AG04449 (cell line): ENCODE measurements around the gene WWC2.

Experiments
- CTCF ChIA-PET: fragments of 350-600 bp; formaldehyde crosslinking; extraction: SDS; loops from one replicate; lab custom pipeline; 2021; ENCODE audit warnings: antibody characterized with exemption; lab: Yijun Ruan, JAX
- POLR2A ChIA-PET: fragments of 400-600, 350-600 bp; formaldehyde crosslinking; extraction: SDS; loops from one replicate; lab custom pipeline; 2020; ENCODE audit warnings: antibody characterized with exemption, inconsistent platforms; lab: Yijun Ruan, JAX
- DNase-seq: peaks from one replicate; pipeline ENCODE4 v3.0.0-alpha.2; 2010; ENCODE audit warnings: low read depth, low spot score
- H3K4me3 ChIP-seq: 2 replicates; pipeline ENCODE4 v1.5.1; 2011; ENCODE audit warnings: low read depth, mild to moderate bottlenecking, control low read depth, low read length
- CTCF ChIP-seq: IDR thresholded peaks from one replicate; pipeline ENCODE4 v1.5.1; 2011; ENCODE audit warnings: mild to moderate bottlenecking, moderate library complexity, low read length, control low read depth, inconsistent platforms; ENCODE audit not compliant: insufficient read depth; ENCODE audit errors: missing control alignments

The WWC2 gene

GRCh38 chr4:183165376-183165775 is 66.3 kb downstream of the WWC2 start:
- no peak for DNase-seq
- POLR2A ChIA-PET: interaction anchor here (0.7 to 1.0 kb wide), 2 partner anchors 11 to 30 kb away, joined by 3 read pairs; no protein-coding TSS in a partner anchor
- H3K4me3 ChIP-seq: no peak overlapping the region
- TF ChIP-seq CTCF: no peak
- CTCF ChIA-PET: interaction anchor here (0.6 to 0.9 kb wide), 2 partner anchors 29 to 92 kb away, joined by 4 read pairs; no protein-coding TSS in a partner anchor

DNA sequence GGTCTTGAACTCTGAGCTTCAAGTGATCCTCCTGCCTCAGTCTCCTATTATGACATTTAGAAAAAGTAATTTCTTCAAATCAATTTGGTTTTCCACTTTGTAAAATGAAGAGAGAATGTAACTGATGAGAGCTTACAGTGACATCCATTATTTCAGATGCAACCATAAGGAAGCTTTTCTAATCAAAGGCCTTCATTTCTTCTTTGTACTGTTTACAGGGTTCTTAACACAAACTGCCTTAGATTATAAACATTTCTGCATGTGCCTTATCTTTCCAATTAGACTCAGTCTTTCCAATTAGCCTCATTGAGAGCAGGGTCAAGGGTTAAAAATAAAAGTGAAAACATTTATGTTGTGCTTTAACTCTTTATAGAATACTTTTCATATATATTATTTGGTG is 71.8 kb downstream of the WWC2 start:
- ChIA-PET POLR2A (no interaction called here), CTCF (no interaction called here)
- DNase-seq: no peak
- H3K4me3 ChIP-seq: no peak overlapping the region
- no peak for TF ChIP-seq CTCF

DNA sequence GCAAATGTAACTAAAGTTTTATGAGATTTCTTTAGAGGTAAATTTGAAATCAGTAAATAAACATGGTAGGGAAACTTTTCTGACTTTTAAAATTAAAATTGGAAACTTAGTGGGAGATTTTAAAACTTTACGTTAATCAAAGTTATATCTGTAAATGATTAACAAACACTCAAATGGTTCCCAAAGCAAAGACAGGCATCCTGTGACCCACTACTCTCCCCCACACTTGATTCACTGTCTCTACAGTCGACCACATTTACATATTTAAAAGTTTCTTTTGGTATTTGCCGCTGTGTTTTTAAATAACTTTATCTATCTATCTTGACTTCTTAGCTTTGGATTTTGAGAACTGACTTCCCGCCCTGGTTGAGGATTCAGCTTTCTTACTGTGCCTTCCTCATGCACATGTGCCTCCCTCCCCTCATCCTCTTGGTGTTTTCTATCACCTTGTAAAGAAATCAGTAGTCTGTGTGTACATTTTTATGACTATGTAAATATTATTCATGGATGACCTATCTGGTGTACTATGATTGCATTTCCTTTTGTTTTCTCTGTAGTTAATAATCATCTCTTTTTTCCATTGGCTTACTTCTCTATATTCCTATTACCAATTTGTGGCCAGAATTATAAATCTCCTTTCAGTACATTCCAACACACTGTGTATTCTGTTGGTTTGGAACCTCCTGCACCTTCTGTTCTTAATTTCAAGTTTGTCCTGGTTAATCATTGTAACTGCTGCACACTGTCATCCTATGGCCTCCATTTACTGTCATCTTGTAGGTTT is 72.6 kb downstream of the WWC2 start:
- no peak overlapping the region for H3K4me3 ChIP-seq
- ChIA-PET POLR2A (no interaction called here), CTCF (no interaction called here)
- no peak for TF ChIP-seq CTCF
- DNase-seq: no peak

GRCh38 chr4:183172881-183173280 is 73.8 kb downstream of the WWC2 start:
- ChIA-PET CTCF (no interaction called here), POLR2A (no interaction called here)

DNA sequence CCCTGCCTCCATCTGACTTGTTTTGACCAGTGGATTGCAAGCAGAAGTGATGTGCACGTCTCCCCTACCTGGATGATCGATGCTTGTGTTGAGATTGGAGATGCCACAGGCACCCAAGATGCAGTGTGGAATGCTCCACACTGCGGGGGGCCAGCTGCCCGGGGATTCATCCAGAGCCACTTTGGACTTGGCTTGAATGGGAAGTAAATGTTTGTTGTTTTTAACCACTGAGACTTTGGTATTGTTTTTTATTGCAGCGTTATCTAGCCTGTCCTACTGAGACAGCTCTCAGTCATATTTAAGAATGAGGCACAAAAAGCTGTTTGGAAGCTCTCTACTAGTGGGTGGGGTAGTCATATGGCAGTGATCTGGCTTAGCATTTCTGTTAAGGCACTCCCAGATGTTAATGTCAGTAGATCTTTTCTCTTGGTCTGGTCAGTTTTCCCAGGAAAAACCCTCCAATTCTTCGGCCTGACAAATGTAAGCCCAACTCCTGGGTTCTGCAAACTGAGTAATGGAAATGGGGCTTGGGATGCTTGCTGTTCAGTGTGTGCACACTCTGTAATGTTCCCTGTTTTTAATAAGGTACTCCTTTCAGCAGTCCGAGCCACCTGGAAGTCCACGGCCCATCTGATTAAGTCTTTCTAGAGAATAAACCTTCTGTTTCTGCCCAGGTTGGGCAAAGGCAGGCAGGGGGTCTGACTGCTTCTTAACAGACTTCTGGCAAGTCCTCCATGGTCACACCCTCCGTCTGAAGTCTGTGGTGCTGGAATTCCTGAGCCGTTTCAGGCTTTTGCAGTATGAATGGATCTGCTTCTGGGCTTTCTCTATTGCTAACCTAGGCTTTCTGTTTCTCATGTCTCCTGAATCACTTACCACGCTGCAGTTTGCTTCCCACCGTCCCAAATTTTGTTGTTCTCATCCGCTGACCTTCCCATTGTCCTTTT is 74.8 kb downstream of the WWC2 start:
- no peak overlapping the region for H3K4me3 ChIP-seq
- DNase-seq: no peak
- ChIA-PET POLR2A (interaction anchor here (0.6 kb wide), 1 partner anchor 15 kb away, joined by 3 read pairs; no protein-coding TSS in a partner anchor), CTCF (no interaction called here)
- no peak for TF ChIP-seq CTCF

More at GRCh38 chr4:183172881-183173280, 73.8 kb downstream of the WWC2 start:
- no peak for DNase-seq
- H3K4me3 ChIP-seq: no peak overlapping the region
- no peak for TF ChIP-seq CTCF

DNA sequence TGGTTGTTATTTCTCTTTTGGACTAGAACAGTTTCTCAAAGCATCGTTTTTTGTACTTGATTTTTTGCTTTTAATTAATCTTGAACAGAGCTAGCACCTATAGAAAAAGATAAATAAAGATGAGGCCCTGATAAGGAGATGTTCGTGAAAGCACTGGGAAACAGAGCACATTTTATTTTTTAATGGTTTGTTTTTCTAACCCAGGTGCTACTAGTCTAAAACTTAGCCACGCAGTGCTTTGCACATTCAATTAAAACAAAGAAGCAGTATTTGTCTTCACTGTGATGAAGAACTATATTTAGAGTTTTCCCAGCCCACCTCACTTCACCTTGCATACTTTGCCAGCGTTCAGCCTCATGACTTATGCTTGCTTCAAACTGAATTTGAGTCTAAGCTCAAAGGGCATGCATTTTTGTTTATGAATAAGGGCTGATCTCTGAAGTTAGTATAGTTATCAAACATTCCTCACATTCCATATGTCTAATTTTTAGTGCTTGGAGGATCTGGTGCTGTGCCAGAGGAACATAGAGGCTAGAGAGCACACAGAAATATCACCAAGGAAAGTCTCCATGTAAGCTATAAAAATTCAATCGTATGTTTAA is 76.7 kb downstream of the WWC2 start:
- no peak for DNase-seq
- TF ChIP-seq CTCF: no peak
- no peak overlapping the region for H3K4me3 ChIP-seq
- ChIA-PET POLR2A (interaction anchor here (0.6 to 0.8 kb wide), 3 partner anchors 11 to 77 kb away, joined by 3 to 4 read pairs (median 3); partner anchors contain the start of gene WWC2), CTCF (interaction anchor here (1.6 kb wide), 1 partner anchor 86 kb away, joined by 5 read pairs; no protein-coding TSS in a partner anchor)
